ENCODE data around the gene THAP7. TPM values are rescaled to one million over a fixed set of nuclear protein-coding genes. Genes with fewer than 3 reads are reported as not detected.

Gene THAP7
- total RNA-seq, 1 experiment from 2014 or later = 29.1 TPM

GRCh38 chr22:21030621-21031544 is 29.0 kb upstream of the THAP7 start:
- no peak for DNase-seq
- Mint-ChIP-seq H3K4me1 (ENCODE audit: low read depth, unreplicated experiment) (no peaks in the 10 kb centered on the region), H3K9me3 (ENCODE audit: unreplicated experiment) (no peaks in the 10 kb centered on the region), H3K27me3 (ENCODE audit: insufficient read depth, unreplicated experiment) (no peaks in the 10 kb centered on the region), H3K27ac (ENCODE audit: unreplicated experiment) (no peak overlapping the region), H3K4me3 (ENCODE audit: unreplicated experiment) (no peak overlapping the region), H3K36me3 (ENCODE audit: insufficient read depth, unreplicated experiment) (peaks cover 10% of the 10 kb centered on the region)
- intact Hi-C loops (cut with micrococcal nuclease; ENCODE audit: unreplicated experiment) = no loop called here
- no peaks in the 10 kb centered on the region for H3K36me3 ChIP-seq (ENCODE audit: control insufficient read depth, insufficient read depth, low read length)
- no peaks in the 10 kb centered on the region for H3K9me3 ChIP-seq
- H3K4me1 ChIP-seq = peaks cover 31% of the 10 kb centered on the region
- H3K4me3 ChIP-seq (ENCODE audit: low read depth, low read length) = no peak overlapping the region
- BruUV-seq (replicated peaks) = no TSS peak
- TF ChIP-seq CTCF (IDR thresholded peaks at IDR 0.05; ENCODE audit: insufficient read depth in 1 of 2, low read depth in 1 of 2, low read length in 1 of 2, severe bottlenecking in 1 of 2, unreplicated experiment in 1 of 2) = no peak
- ChIA-PET POLR2A (no interaction called here), CTCF (no interaction called here)
- no peaks in the 10 kb centered on the region for H3K27me3 ChIP-seq (replicated peaks; ENCODE audit: control insufficient read depth, insufficient read depth, low read length)

- Histone ChIP-seq H3K4me3 (ENCODE audit: low read depth, low read length) (no peak overlapping the region), H3K27me3 (replicated peaks; ENCODE audit: control insufficient read depth, insufficient read depth, low read length) (no peaks in the 10 kb centered on the region), H3K4me1 (peaks cover 31% of the 10 kb centered on the region), H3K9me3 (no peaks in the 10 kb centered on the region), H3K36me3 (ENCODE audit: control insufficient read depth, insufficient read depth, low read length) (no peaks in the 10 kb centered on the region)
- Mint-ChIP-seq H3K36me3 (ENCODE audit: insufficient read depth, unreplicated experiment) (peaks cover 11% of the 10 kb centered on the region), H3K27me3 (ENCODE audit: insufficient read depth, unreplicated experiment) (no peaks in the 10 kb centered on the region), H3K4me3 (ENCODE audit: unreplicated experiment) (no peak overlapping the region), H3K27ac (ENCODE audit: unreplicated experiment) (no peak overlapping the region), H3K9me3 (ENCODE audit: unreplicated experiment) (no peaks in the 10 kb centered on the region), H3K4me1 (ENCODE audit: low read depth, unreplicated experiment) (no peaks in the 10 kb centered on the region)
- TF ChIP-seq CTCF (IDR thresholded peaks at IDR 0.05; ENCODE audit: insufficient read depth in 1 of 2, low read depth in 1 of 2, low read length in 1 of 2, severe bottlenecking in 1 of 2, unreplicated experiment in 1 of 2) = no peak
- CTCF ChIA-PET = no interaction called here
- DNase-seq = no peak
- intact Hi-C loops (cut with micrococcal nuclease; ENCODE audit: unreplicated experiment) = no loop called here
- POLR2A ChIA-PET = no interaction called here
- BruUV-seq (replicated peaks) = no TSS peak
Measured at GRCh38 chr22:21030032-21030431, 28.1 kb upstream of the THAP7 start.

GRCh38 chr22:21029486-21030025 is 27.6 kb upstream of the THAP7 start:
- no TSS peak for BruUV-seq (replicated peaks)
- no peaks in the 10 kb centered on the region for H3K9me3 Mint-ChIP-seq (ENCODE audit: unreplicated experiment)
- no peaks in the 10 kb centered on the region for H3K27me3 Mint-ChIP-seq (ENCODE audit: insufficient read depth, unreplicated experiment)
- H3K36me3 ChIP-seq (ENCODE audit: control insufficient read depth, insufficient read depth, low read length) = no peaks in the 10 kb centered on the region
- CTCF ChIA-PET = no interaction called here
- H3K4me3 ChIP-seq (ENCODE audit: low read depth, low read length) = no peak overlapping the region
- H3K27ac Mint-ChIP-seq (ENCODE audit: unreplicated experiment) = no peak overlapping the region
- H3K36me3 Mint-ChIP-seq (ENCODE audit: insufficient read depth, unreplicated experiment) = peaks cover 9% of the 10 kb centered on the region
- no peak for TF ChIP-seq CTCF (IDR thresholded peaks at IDR 0.05; ENCODE audit: insufficient read depth in 1 of 2, low read depth in 1 of 2, low read length in 1 of 2, severe bottlenecking in 1 of 2, unreplicated experiment in 1 of 2)
- no peak for DNase-seq
- intact Hi-C loops (cut with micrococcal nuclease; ENCODE audit: unreplicated experiment) = no loop called here
- H3K9me3 ChIP-seq = no peaks in the 10 kb centered on the region
- no peaks in the 10 kb centered on the region for H3K27me3 ChIP-seq (replicated peaks; ENCODE audit: control insufficient read depth, insufficient read depth, low read length)
- POLR2A ChIA-PET = no interaction called here
- H3K4me3 Mint-ChIP-seq (ENCODE audit: unreplicated experiment) = no peak overlapping the region
- peaks cover 31% of the 10 kb centered on the region for H3K4me1 ChIP-seq
- H3K4me1 Mint-ChIP-seq (ENCODE audit: low read depth, unreplicated experiment) = no peaks in the 10 kb centered on the region

All from Caco-2 (cell line).